ENCODE results near the gene PEX14. TPM values are rescaled to one million over a fixed set of nuclear protein-coding genes. Genes with fewer than 3 reads are reported as not detected.

The PEX14 gene
- total RNA-seq, 1 donor from 2014 or later = 11.5 TPM

DNA sequence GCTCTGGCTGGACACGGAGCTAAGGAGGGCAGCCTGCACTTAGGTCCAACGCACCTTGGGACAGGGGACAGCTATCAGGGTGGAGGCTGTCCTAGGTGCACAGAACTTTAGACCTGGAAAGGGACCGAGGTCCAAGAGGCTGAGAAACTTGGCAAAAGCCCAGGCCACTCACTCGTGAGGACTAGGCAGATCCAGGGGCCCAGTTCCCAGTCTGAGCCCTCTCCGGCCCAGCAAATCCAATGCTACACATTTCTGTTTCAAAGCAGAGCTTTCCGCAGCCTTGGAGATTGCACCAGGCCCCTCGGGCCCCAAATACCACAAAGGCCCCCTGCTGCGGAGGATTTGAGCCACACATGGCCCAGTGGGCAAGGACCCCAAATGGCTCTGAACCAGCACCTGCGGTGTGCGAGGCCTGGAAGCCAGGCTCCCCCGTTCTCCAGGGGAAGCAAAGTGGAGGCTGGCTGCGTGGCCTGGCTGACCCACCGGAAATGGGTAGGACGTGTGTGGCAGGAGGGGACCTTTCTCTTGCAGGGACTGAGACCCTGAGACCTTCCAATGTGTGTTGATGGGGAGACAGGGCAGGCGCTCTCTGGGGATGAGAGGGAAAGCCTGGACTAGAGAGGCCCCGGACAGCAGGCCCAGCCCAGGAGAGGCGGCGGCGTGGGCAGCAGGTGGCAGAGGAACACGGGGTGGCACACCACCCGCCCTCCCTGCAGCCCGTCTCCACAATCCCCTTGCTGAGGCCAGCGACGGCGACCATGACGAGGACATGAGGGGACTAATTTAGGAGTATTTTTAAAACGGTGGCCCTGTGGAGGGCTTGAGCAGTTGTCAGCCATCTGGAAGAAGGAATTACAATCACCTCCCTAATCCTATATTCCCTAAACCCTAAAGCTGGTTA is 203.0 kb downstream of the PEX14 start:
- DNase-seq (ENCODE audit: low read depth) = peak; percentile 33

DNA sequence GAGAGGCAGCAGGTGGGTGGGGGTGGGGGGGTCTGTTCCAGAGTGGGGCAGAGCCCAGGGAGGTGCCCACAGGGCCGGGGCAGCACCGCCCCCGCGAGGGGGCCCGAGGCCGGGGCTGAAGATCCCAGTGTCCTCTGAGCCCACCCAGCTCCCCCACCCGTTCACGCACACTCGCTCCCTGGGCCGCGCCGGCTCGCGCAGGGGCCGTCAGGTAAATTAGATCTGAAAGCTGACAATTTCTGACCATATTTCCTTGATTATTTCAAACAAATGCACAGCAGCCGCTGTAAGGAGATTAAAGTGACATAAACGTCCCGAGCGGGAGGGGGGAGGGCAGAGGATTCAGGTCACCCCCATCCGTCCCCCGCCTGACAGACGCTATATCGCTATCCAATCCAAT is 203.7 kb downstream of the PEX14 start:
- DNase-seq (ENCODE audit: low read depth) = no peak

DNA sequence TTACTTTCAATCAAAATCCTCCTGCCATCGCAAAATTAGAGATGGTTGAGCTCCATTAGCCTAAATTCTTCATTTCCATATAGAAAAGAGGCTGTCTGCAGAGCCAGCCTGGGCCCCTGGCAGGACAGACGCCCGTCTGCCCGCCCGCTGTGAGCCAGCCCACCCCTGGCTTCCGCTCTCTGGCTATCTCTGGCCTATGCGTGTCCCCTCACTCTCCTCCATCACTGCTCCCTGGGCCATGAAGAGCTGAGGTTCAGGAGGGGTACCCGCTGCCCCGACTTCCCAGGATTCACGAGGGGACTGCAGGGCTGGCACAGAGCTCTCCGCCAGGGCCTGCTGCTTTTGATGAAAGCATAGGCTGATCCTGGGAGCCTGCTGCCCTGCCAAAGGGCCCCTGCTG is 204.1 kb downstream of the PEX14 start:
- no peak for DNase-seq (ENCODE audit: low read depth)

DNA sequence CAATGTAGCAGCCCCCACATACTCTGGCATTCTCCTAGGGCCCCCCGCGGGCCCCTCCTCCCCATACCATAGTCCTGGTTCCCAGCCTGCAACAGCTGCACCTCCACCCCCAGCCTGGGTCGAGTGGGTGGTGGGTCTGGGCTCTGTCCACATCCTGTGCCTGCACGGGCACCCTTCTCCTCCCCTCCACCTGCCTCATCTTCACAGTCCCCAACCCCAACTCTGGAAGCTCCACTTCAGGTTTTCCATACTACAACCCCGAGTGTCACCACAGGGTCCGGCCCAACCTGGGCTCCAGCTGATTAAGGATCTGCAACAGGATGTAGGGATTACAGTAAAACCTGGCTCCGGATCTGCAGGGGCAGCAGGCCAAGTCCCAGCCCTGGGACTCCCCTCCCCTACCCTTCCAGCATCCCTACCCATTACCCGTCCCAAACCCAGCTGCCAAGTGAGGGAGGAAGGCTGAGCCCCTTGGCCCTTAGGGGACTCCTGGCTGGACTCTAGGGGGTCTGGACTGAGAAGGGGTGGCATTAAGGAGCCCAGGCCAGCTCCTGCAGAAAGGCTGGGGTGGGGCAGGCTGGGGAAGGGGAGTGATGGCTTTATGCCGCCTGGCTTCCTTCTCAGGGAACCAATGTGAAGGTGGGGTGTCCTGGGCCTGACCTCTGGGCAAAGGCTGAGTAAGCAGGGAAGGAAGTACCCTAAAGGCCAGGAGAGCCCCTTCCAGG is 204.9 kb downstream of the PEX14 start:
- peak; percentile 94 for DNase-seq (ENCODE audit: low read depth)

Other genes starting within 250 kb of the PEX14 start
- gene PGD, start 75.9 kb upstream of the PEX14 start, total RNA-seq = 165 and 186 TPM in 2 replicates
- 4.0 and 4.7 TPM in 2 replicates for gene CENPS, start 44.5 kb upstream of the PEX14 start, total RNA-seq
- gene CORT, start 24.9 kb upstream of the PEX14 start, total RNA-seq = not detected in 2 replicates
- gene DFFA, start 2.4 kb upstream of the PEX14 start, total RNA-seq = 17.2 and 27.1 TPM in 2 replicates